HepG2 (cell line): ENCODE results near the gene VGLL4. TPM values are rescaled to one million over a fixed set of nuclear protein-coding genes. Genes with fewer than 3 reads are reported as not detected.

ENCODE experiments used
- ATAC-seq: fragments of 200-7000 bp; cut with Tn5 transposase; 3 replicates; pipeline ENCODE4 v1.9.1; 2020; ENCODE audit warnings: mild to moderate bottlenecking, moderate library complexity
- BruUV-seq: library from RNA; stranded (reverse); fragments of 400-500 nt; replicated peaks from 2 replicates; lab custom pipeline; 2021; lab: Mats Ljungman, UMichigan
- CTCF ChIA-PET: fragments of 300-600 bp; formaldehyde crosslinking; extraction: SDS; loops from one replicate; lab custom pipeline; 2021; ENCODE audit warnings: low total read pairs, inconsistent platforms, low intra/inter-chr PET ratio; lab: Yijun Ruan, JAX
- POLR2A ChIA-PET: fragments of 350-600 bp; sonication (Branson Sonifier 250); formaldehyde crosslinking; loops from one replicate; lab custom pipeline; 2020; ENCODE audit warnings: antibody characterized with exemption, inconsistent platforms; lab: Yijun Ruan, JAX
- DNase-seq: peaks from one replicate; pipeline ENCODE4 v3.0.0-alpha.2; 2015; ENCODE audit warnings: low spot score
- FAIRE-seq: peaks from 3 replicates; lab custom pipeline; 2011; peaks lifted over from hg19 to GRCh38; lab: Jason Lieb, UNC
- H2AFZ ChIP-seq: one replicate; pipeline ENCODE4 v1.6.1; 2011; ENCODE audit warnings: low read length, inconsistent platforms
- H3K27ac ChIP-seq: fragments of 300-600 bp; 3 replicates; pipeline ENCODE4 v1.8.0; 2011; ENCODE audit warnings: mixed run types, mild to moderate bottlenecking, mixed read lengths, low read length, inconsistent platforms; ENCODE audit not compliant: insufficient read depth; ENCODE audit errors: extremely low read length
- H3K27me3 ChIP-seq, 2 experiments: fragments of 200-600 bp in 1 of 2; 2 replicates in 1 of 2; 3 replicates in 1 of 2; pipeline versions ENCODE4 v1.6.0 to v1.8.0; 2011; ENCODE audit warnings: low read length in 2 of 2, mild to moderate bottlenecking in 2 of 2, moderate library complexity in 2 of 2, inconsistent platforms in 1 of 2; ENCODE audit not compliant: insufficient read depth in 2 of 2, control insufficient read depth in 1 of 2
- H3K36me3 ChIP-seq, 2 experiments: fragments of 200-600 bp in 1 of 2; replicated peaks in 1 of 2; 2 replicates in 1 of 2; 3 replicates in 1 of 2; pipeline versions ENCODE4 v1.5.1 to v1.8.0; 2011; ENCODE audit warnings: low read length in 2 of 2, inconsistent platforms in 1 of 2; ENCODE audit not compliant: insufficient read depth in 2 of 2, control insufficient read depth in 1 of 2
- H3K4me1 ChIP-seq: 2 replicates; pipeline ENCODE4 v1.5.1; 2012; ENCODE audit warnings: low read length, inconsistent platforms; ENCODE audit not compliant: insufficient read depth
- H3K4me2 ChIP-seq: 2 replicates; pipeline ENCODE4 v1.6.0; 2011; ENCODE audit warnings: low read depth, low read length, inconsistent platforms
- H3K4me3 ChIP-seq, 3 experiments: fragments of 200-600 bp in 1 of 3; sonication (generic), shearing (Covaris generic) in 1 of 3; replicated peaks in 1 of 3; 2 replicates each; pipeline ENCODE4 v1.5.1; 2011 to 2016; ENCODE audit warnings: low read length in 3 of 3, inconsistent platforms in 2 of 3, low read depth in 2 of 3, mild to moderate bottlenecking in 2 of 3, control low read depth in 1 of 3, mixed read lengths in 1 of 3; ENCODE audit not compliant: insufficient read depth in 1 of 3
- H3K79me2 ChIP-seq: one replicate; pipeline ENCODE4 v1.6.1; 2011; ENCODE audit warnings: low read length, inconsistent platforms; ENCODE audit not compliant: insufficient read depth
- H3K9ac ChIP-seq: 2 replicates; pipeline ENCODE4 v1.6.0; 2011; ENCODE audit warnings: mild to moderate bottlenecking, low read depth, low read length, inconsistent platforms; ENCODE audit not compliant: insufficient read depth
- H3K9me3 ChIP-seq: 2 replicates; pipeline ENCODE4 v1.5.1; 2012; ENCODE audit warnings: mild to moderate bottlenecking, low read length
- H4K20me1 ChIP-seq: 2 replicates; pipeline ENCODE4 v1.6.0; 2011; ENCODE audit warnings: inconsistent platforms, mild to moderate bottlenecking, low read length, moderate library complexity; ENCODE audit not compliant: insufficient read depth
- ARID3A ChIP-seq: IDR thresholded peaks from 2 replicates; pipeline ENCODE4 v1.6.1; 2012; ENCODE audit warnings: low read depth, low read length, improper control_type of control experiment
- CCDC6 ChIP-seq: sonication (generic); formaldehyde crosslinking; IDR thresholded peaks from 2 replicates; pipeline ENCODE4 v1.8.1; 2022; ENCODE audit warnings: mild to moderate bottlenecking, missing genetic modification reagents, moderate library complexity
- FIP1L1 ChIP-seq: fragments of 200-400 bp; formaldehyde crosslinking; IDR thresholded peaks from 2 replicates; pipeline ENCODE4 v1.6.1; 2018; ENCODE audit warnings: low read depth, mild to moderate bottlenecking, low read length, moderate library complexity, borderline replicate concordance; ENCODE audit not compliant: insufficient read depth
- KLF11 ChIP-seq: IDR thresholded peaks from 2 replicates; pipeline ENCODE4 v1.6.1; 2016; ENCODE audit warnings: missing compliant biosample characterization
- MYNN ChIP-seq: sonication (generic); formaldehyde crosslinking; IDR thresholded peaks from 2 replicates; pipeline ENCODE4 v1.4.0; 2020; ENCODE audit warnings: mild to moderate bottlenecking, low read depth, missing genetic modification reagents
- NKX3-1 ChIP-seq: sonication (generic); formaldehyde crosslinking; IDR thresholded peaks from 2 replicates; pipeline ENCODE4 v1.5.0; 2020; ENCODE audit warnings: missing genetic modification reagents
- PCBP2 ChIP-seq: fragments of 200-400 bp; formaldehyde crosslinking; optimal IDR thresholded peaks from 2 replicates; pipeline ENCODE3; 2018; ENCODE audit warnings: low read length, low read depth; ENCODE audit not compliant: poor library complexity, severe bottlenecking
- STAG1 ChIP-seq: sonication (generic); formaldehyde crosslinking; IDR thresholded peaks from 2 replicates; pipeline ENCODE4 v1.4.0; 2020; ENCODE audit warnings: missing genetic modification reagents
- TOPORS ChIP-seq: sonication (generic); formaldehyde crosslinking; IDR thresholded peaks from 2 replicates; pipeline ENCODE4 v1.8.0; 2023; ENCODE audit warnings: mild to moderate bottlenecking, missing genetic modification reagents
- ZNF225 ChIP-seq: sonication (generic); formaldehyde crosslinking; IDR thresholded peaks from 2 replicates; pipeline ENCODE4 v1.4.0; 2020; ENCODE audit warnings: mild to moderate bottlenecking, missing genetic modification reagents
- ZNF569 ChIP-seq: sonication (generic); formaldehyde crosslinking; IDR thresholded peaks from 2 replicates; pipeline ENCODE4 v1.5.0; 2020; ENCODE audit warnings: mild to moderate bottlenecking, missing genetic modification reagents, moderate library complexity, borderline replicate concordance
- ZNF7 ChIP-seq: IDR thresholded peaks from 2 replicates; pipeline ENCODE4 v1.6.1; 2016; ENCODE audit warnings: missing biosample characterization, missing genetic modification reagents
- ZNF724P ChIP-seq: sonication (generic); formaldehyde crosslinking; IDR thresholded peaks from 2 replicates; pipeline ENCODE4 v1.8.0; 2022; ENCODE audit warnings: missing genetic modification reagents, borderline replicate concordance
- ZNF83 ChIP-seq: sonication (generic); formaldehyde crosslinking; IDR thresholded peaks from 2 replicates; pipeline ENCODE4 v1.4.0; 2020; ENCODE audit warnings: missing genetic modification reagents, mild to moderate bottlenecking, borderline replicate concordance
- WGBS: methylation state at CpG from one replicate; pipeline ENCODE4 v1.1.6; 2017; ENCODE audit warnings: low lambda C conversion rate; 5-methylcytosine and 5-hydroxymethylcytosine counted together
- in situ Hi-C: cut with HindIII; loops from 2 replicates; pipeline ENCODE4 v1.10.0; 2017; ENCODE audit warnings: low pct_unique_long_range_greater_than_20kb; ENCODE audit not compliant: extremely low pct_ligation_motif_present
- intact Hi-C: fragments of 100-400 bp; cut with micrococcal nuclease; formaldehyde crosslinking; loops from one replicate; pipeline ENCODE4 v1.10.0; 2022; ENCODE audit not compliant: unreplicated experiment
- polyA plus RNA-seq, 8 experiments: library from polyadenylated mRNA; depleted of rRNA in 3 of 8; stranded (reverse) in 7 of 8; unstranded in 1 of 8; fragments of >200 nt; fragmentation: Illumina TruSeq in 4 of 8; extraction: Trizol in 4 of 8; gene quantifications; 2 replicates each; pipeline versions ENCODE4 v1.2.1 to v1.2.3, GENCODE V29; 2011 to 2016; ENCODE audit warnings: low read depth in 4 of 8, missing spikeins in 1 of 8, mixed read lengths in 1 of 8; ENCODE audit not compliant: insufficient read depth in 1 of 8
- total RNA-seq, 5 experiments: library from RNA; depleted of rRNA; stranded (reverse); fragments of >200 nt; fragmentation: Illumina TruSeq; extraction: Trizol; gene quantifications; 2 replicates each; pipeline ENCODE4 v1.2.3, GENCODE V29; 2016; ENCODE audit warnings: low read depth in 1 of 5
- TF ChIP-seq, protein P1 (sequence below): sonication (generic); formaldehyde crosslinking; IDR thresholded peaks from 2 replicates; pipeline ENCODE4 v1.5.1; 2020; ENCODE audit warnings: mild to moderate bottlenecking, missing genetic modification reagents, borderline replicate concordance
- TF ChIP-seq, protein P2 (sequence below): sonication (generic); formaldehyde crosslinking; IDR thresholded peaks from 2 replicates; pipeline ENCODE4 v1.5.1; 2020; ENCODE audit warnings: mild to moderate bottlenecking, missing genetic modification reagents
- TF ChIP-seq, protein P3 (sequence below): sonication (generic); formaldehyde crosslinking; IDR thresholded peaks from 2 replicates; pipeline ENCODE4 v1.8.1; 2023; ENCODE audit warnings: missing genetic modification reagents, inconsistent platforms, borderline replicate concordance

VGLL4 gene
- total and polyA plus RNA-seq, 2 of the 13 experiments (the other 11 are each of a cell fraction or from before 2014, with no cell fraction given): 23.2 to 39.0 TPM

- TF ChIP-seq, protein P1, sequence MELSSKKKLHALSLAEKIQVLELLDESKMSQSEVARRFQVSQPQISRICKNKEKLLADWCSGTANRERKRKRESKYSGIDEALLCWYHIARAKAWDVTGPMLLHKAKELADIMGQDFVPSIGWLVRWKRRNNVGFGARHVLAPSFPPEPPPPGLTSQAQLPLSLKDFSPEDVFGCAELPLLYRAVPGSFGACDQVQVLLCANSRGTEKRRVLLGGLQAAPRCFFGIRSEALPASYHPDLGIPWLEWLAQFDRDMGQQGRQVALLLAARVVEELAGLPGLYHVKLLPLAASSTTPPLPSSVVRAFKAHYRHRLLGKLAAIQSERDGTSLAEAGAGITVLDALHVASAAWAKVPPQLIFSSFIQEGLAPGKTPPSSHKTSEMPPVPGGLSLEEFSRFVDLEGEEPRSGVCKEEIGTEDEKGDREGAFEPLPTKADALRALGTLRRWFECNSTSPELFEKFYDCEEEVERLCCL (CRISPR knock-in tag): no peak
These were observed 36.8 kb upstream of the VGLL4 start (continued) for GRCh38 chr3:11680509-11680908.

GRCh38 chr3:11679964-11680363, 36.2 kb upstream of the VGLL4 start:
- CTCF ChIA-PET: no interaction called here
- H2AFZ ChIP-seq: no peak overlapping the region
- intact Hi-C loops (no loop called here), in situ Hi-C loops (no loop called here)
- ATAC-seq (no peak), DNase-seq (no peak), FAIRE-seq (no peak)
- H3K79me2 ChIP-seq: no peaks in the 10 kb centered on the region
- no peaks in the 10 kb centered on the region; a peak in 1 of 5 replicates for H3K27me3 ChIP-seq
- H3K27ac ChIP-seq: no peak overlapping the region
- no peak overlapping the region for H3K9ac ChIP-seq
- H4K20me1 ChIP-seq: no peaks in the 10 kb centered on the region
- no peaks in the 10 kb centered on the region; a peak in 1 of 5 replicates for H3K36me3 ChIP-seq
- H3K4me3 ChIP-seq: no peak overlapping the region
- WGBS: 98% methylated on average over 5 of the region's 5 CpGs
- H3K9me3 ChIP-seq: no peaks in the 10 kb centered on the region
- H3K4me1 ChIP-seq: peaks cover 6% of the 10 kb centered on the region; the same call in 1 of the 2 replicates
- no TSS peak for BruUV-seq
- POLR2A ChIA-PET: no interaction called here
- H3K4me2 ChIP-seq: no peak overlapping the region
- TF ChIP-seq ZNF569 (CRISPR knock-in tag): no peak
- TF ChIP-seq PCBP2: no peak
- TF ChIP-seq, protein P2, sequence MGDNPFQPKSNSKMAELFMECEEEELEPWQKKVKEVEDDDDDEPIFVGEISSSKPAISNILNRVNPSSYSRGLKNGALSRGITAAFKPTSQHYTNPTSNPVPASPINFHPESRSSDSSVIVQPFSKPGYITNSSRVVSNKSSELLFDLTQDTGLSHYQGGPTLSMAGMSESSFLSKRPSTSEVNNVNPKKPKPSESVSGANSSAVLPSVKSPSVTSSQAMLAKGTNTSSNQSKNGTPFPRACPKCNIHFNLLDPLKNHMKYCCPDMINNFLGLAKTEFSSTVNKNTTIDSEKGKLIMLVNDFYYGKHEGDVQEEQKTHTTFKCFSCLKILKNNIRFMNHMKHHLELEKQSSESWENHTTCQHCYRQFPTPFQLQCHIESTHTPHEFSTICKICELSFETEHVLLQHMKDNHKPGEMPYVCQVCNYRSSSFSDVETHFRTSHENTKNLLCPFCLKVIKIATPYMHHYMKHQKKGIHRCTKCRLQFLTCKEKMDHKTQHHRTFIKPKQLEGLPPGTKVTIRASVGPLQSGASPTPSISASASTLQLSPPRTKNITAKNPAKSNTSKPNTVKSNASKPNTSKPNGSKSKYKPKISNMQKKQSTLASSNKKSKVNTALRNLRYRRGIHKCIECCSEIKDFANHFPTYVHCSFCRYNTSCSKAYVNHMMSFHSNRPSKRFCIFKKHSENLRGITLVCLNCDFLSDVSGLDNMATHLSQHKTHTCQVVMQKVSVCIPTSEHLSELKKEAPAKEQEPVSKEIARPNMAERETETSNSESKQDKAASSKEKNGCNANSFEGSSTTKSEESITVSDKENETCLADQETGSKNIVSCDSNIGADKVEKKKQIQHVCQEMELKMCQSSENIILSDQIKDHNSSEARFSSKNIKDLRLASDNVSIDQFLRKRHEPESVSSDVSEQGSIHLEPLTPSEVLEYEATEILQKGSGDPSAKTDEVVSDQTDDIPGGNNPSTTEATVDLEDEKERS: no peak
- no peak for TF ChIP-seq ZNF225
- TF ChIP-seq CCDC6 (CRISPR knock-in tag): no peak
- no peak for TF ChIP-seq ZNF724P (CRISPR knock-in tag)
- no peak for TF ChIP-seq ZNF7 (CRISPR knock-in tag)
- TF ChIP-seq TOPORS (CRISPR knock-in tag): no peak
- no peak for TF ChIP-seq MYNN (CRISPR knock-in tag)
- no peak for TF ChIP-seq ARID3A
- TF ChIP-seq NKX3-1 (CRISPR knock-in tag): no peak
- TF ChIP-seq, protein P3, sequence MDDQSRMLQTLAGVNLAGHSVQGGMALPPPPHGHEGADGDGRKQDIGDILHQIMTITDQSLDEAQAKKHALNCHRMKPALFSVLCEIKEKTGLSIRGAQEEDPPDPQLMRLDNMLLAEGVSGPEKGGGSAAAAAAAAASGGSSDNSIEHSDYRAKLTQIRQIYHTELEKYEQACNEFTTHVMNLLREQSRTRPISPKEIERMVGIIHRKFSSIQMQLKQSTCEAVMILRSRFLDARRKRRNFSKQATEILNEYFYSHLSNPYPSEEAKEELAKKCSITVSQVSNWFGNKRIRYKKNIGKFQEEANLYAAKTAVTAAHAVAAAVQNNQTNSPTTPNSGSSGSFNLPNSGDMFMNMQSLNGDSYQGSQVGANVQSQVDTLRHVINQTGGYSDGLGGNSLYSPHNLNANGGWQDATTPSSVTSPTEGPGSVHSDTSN: no peak
- no peak for TF ChIP-seq ZNF83 (CRISPR knock-in tag)
- TF ChIP-seq KLF11 (CRISPR knock-in tag): no peak
- no peak for TF ChIP-seq STAG1 (CRISPR knock-in tag)
- no peak for TF ChIP-seq FIP1L1
